ENCODE results near the gene FBXL3.

DNA sequence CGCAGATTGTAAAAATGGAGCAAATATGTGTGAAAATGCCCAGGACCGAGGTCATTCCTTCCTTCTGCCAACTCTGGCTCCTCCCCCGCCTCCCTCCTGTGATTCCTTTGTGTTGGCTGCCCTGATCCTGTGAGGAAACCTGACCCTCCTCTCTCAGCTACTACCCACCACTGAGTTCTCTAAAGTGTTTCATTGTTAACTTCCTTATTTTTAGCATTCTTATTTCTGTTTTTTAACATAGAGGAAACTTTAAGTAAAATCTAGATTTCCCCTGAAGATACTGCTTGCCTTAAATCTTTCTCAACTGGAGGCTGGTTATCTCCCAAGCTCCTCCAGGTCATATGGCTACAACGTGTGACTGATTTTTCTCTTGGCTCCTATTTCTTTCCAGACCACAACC, 21.7 kb upstream of the FBXL3 start:
- TF ChIP-seq, protein P1, sequence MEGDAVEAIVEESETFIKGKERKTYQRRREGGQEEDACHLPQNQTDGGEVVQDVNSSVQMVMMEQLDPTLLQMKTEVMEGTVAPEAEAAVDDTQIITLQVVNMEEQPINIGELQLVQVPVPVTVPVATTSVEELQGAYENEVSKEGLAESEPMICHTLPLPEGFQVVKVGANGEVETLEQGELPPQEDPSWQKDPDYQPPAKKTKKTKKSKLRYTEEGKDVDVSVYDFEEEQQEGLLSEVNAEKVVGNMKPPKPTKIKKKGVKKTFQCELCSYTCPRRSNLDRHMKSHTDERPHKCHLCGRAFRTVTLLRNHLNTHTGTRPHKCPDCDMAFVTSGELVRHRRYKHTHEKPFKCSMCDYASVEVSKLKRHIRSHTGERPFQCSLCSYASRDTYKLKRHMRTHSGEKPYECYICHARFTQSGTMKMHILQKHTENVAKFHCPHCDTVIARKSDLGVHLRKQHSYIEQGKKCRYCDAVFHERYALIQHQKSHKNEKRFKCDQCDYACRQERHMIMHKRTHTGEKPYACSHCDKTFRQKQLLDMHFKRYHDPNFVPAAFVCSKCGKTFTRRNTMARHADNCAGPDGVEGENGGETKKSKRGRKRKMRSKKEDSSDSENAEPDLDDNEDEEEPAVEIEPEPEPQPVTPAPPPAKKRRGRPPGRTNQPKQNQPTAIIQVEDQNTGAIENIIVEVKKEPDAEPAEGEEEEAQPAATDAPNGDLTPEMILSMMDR (IDR thresholded peaks at IDR 0.05): no peak
- TF ChIP-seq POLR2A (IDR thresholded peaks at IDR 0.05): no peak
